HG02870 (cell line): ENCODE data around the gene FXYD5.
"Not testable (repeated sequence)": the region's sequence is repeated elsewhere in the genome, so short reads cannot be mapped to it uniquely, and the experiment has no call there.

Experiments
- ATAC-seq: cut with Tn5 transposase; IDR thresholded peaks from one replicate; pipeline ENCODE4 v1.9.1; 2021; ENCODE audit warnings: mild to moderate bottlenecking, moderate library complexity; ENCODE audit not compliant: unreplicated experiment

The FXYD5 gene

GRCh38 chr19:35119578-35120155 lies 34.9 kb upstream of the FXYD5 start:
- no peak for ATAC-seq

GRCh38 chr19:35120492-35120891 lies 34.0 kb upstream of the FXYD5 start:
- ATAC-seq: no peak

DNA sequence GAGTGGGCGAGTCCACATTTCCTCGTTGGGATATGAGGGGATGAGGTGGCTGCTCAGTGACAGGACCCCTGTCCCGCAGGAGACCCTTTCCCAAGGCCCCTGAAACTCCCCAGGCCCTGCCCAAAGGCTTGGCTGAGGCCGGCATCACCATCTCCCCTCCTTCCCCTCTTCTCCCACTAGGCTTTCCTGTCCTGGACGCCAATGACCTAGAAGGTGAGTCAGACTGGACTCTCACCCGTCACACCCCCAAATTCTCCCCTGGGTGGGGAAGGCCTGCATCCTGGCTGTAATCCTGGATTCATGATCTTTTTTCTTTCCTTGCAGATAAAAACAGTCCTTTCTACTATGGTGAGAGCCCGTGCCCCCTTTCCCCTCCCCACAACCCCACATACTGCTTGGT lies 33.6 kb upstream of the FXYD5 start:
- no peak for ATAC-seq

- ATAC-seq: no peak
Observed at GRCh38 chr19:35122687-35123551, 31.6 kb upstream of the FXYD5 start.

- ATAC-seq: no peak
Observed at GRCh38 chr19:35123573-35123972, 31.0 kb upstream of the FXYD5 start.

GRCh38 chr19:35124098-35125060 lies 30.2 kb upstream of the FXYD5 start:
- peak; percentile 83 for ATAC-seq

GRCh38 chr19:35125270-35125717 lies 29.2 kb upstream of the FXYD5 start:
- ATAC-seq: no peak

- no peak for ATAC-seq
Observed at GRCh38 chr19:35125749-35126623, 28.5 kb upstream of the FXYD5 start.

GRCh38 chr19:35126624-35126959 lies 27.9 kb upstream of the FXYD5 start:
- no peak for ATAC-seq

DNA sequence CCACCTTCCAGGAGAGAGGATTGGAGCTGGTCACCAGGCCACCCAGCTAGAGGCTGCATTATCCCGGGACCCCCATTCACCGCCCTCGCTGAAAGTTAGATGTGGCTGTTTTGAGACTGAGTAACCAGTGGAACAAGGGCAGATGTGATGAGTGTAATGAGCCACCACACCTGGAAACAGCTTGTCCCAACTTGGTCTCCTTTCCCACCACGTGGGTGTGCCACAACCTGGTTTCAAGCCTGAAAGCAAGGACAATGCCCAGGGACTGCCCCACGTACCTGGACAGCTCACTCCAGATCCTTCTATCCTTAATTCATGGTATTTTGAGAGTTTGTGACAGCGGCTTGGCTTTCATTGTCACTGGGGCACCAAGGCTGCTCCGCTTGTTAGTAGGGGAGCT lies 26.7 kb upstream of the FXYD5 start:
- ATAC-seq: no peak

DNA sequence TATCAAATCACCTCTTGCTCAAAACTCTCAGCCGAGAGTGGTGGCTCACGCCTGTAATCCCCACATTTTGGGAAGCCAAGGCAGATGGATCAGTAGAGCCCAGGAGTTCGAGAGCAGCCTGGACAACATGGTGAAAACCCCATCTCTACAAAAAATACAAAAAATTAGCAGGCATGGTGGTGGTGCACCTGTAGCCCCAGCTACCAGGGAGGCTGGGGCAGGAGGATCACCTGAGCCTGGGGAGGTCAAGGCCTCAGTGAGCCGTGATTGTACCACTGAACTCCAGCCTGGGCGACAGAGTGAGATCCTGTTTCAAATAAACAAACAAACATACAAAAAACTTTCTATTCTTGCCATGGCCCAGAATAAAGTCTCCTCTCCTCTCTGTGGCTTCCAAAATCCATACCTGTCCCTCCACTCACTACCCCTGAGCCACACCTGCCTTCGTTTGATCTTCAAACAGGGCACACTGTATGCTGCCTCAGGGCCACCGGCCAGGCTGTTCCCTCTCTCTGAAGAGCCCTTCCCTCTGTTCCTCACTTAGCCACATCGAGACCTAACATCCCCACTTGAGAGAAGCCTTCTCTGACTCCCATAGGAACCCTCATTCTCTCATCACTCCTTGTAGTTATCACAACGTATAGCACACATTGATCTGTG lies 26.0 kb upstream of the FXYD5 start:
- ATAC-seq: no peak

DNA sequence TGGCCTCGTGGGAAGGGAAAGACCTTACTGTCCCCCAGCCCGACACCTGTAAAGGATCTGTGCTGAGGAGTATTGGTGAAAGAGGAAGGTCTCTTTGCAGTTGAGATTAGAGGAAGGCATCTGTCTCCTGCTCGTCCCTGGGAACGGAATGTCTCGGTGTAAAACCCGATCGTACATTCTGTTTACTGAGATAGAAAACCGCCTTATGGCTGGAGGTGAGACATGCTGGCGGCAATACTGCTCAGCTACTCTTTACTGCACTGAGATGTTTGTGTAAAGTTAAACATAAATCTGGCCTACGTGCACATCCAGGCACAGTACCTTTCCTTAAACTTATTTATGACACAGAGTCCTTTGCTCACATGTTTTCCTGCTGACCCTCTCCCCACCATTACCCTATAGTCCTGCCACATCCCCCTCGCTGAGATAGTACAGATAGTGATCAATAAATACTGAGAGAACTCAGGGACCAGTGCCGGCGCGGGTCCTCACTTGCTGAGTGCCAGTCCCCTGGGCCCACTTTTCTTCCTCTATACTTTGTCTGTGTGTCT lies 24.7 kb upstream of the FXYD5 start:
- ATAC-seq: not testable (repeated sequence)

- ATAC-seq: no peak
Observed at GRCh38 chr19:35130761-35131720, 23.5 kb upstream of the FXYD5 start.

- ATAC-seq: no peak
Observed at GRCh38 chr19:35132254-35132653, 22.3 kb upstream of the FXYD5 start.

DNA sequence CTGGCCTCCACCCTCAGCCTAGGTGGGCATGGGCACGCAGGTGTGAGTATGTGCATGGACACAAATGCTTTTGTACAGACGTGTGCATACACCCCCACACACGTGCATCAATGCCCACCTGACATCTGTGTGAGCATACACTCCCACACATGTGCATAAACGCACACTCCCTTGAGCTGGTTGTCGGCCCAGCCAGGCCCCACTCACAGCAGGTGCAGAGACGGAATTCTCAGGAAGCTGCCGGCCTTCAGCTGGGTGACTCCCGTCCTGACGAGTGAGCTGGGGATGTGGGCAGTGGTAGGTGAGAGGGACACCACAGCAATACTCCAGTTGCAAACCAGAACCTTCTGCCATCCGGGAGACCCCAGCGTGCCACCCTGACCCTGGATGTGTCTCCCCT lies 20.7 kb upstream of the FXYD5 start:
- ATAC-seq: no peak

DNA sequence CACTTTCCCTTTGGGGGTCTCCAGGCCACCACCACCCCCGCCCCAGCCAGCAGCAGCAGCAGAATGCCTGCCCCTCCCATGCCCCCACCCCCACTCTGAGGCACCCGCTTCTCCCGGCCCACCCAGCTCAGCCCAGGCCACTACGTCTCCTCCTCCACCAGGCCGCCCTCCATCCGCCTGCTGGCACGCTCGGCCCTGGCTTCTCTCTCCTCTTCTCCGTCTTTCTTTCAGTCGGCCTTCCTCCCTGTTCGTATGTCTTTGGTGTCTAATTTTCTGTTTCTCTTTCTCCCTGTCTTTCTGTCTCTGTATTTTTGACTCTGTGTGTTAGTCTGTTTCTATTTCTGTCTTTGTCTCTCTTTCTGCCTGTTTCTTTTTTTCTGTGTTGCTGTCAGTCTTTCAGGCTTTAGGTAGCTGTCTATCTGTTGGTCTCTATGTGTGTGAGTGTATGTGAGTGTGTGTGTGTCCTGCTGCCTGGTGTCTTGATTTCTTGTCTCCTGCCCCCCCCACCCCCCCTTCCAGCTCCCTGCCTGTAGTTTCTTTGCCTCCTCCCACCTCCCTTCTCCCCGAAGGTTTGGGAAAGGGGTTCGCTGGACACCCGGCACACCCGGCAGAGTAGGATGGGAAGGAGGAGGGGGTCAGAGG lies 19.8 kb upstream of the FXYD5 start, which contains the start of gene LGI4:
Gene LGI4, minus strand, starts transcription at position 459 of the 642 bp plus-strand sequence. Its CDS starts 379 bp downstream, at position 80.
- no peak for ATAC-seq

DNA sequence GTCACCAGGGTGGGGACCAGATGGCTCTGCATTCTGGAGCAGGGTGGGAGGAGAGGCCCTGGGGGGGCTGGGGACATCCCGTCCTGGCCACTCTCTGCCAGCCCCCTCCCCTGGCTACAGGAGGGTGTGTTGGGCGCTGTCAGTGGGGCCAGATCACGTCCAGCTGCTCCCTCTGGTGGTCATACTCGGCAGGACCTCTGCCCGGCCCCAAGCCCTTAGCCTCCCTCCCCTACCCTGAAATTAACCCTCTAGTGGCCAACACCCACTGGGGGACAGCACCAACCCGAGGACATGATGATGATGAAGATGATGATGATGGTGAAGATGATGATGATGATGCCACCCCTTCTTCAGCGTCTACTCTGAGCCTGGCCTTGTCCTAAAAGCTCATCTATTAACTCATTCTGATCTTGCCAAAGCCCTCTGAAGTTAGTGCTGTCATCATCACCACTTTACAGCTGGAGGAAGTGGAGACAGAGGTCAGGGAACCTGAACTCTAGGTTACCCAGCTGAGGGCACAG lies 19.1 kb upstream of the FXYD5 start:
- no peak for ATAC-seq

GRCh38 chr19:35136231-35136630 lies 18.3 kb upstream of the FXYD5 start:
- ATAC-seq: no peak
